CD14-positive monocyte (primary cell): ENCODE data around the gene GPR3. TPM values are rescaled to one million over a fixed set of nuclear protein-coding genes. Genes with fewer than 3 reads are reported as not detected.

Experiments
- DNase-seq, 3 donors: peaks; one replicate each; pipeline ENCODE4 v3.0.0-alpha.2; 2011 to 2022
- H2AFZ ChIP-seq: 2 replicates; pipeline ENCODE4 v1.6.0; 2012; ENCODE audit warnings: mild to moderate bottlenecking, low read depth, low read length, inconsistent platforms; ENCODE audit not compliant: insufficient read depth, poor library complexity, severe bottlenecking
- H3K27ac ChIP-seq, 2 donors: 1 replicate in 1 of 2; 2 replicates in 1 of 2; pipeline ENCODE4 v1.5.1; 2012 to 2013; ENCODE audit warnings: low read length in 2 of 2, control low read depth in 1 of 2, inconsistent platforms in 1 of 2, low read depth in 1 of 2, mild to moderate bottlenecking in 1 of 2
- H3K27me3 ChIP-seq, 2 donors: one replicate each; pipeline versions ENCODE4 v1.6.0 to v1.6.1; 2011 to 2013; ENCODE audit warnings: low read length in 2 of 2; ENCODE audit not compliant: control insufficient read depth in 2 of 2, insufficient read depth in 2 of 2
- H3K36me3 ChIP-seq, 2 donors: replicated peaks in 1 of 2; 1 replicate in 1 of 2; 2 replicates in 1 of 2; pipeline versions ENCODE4 v1.5.1 to v1.6.1; 2012 to 2013; ENCODE audit warnings: low read length in 2 of 2, control low read depth in 1 of 2, inconsistent platforms in 1 of 2, mild to moderate bottlenecking in 1 of 2; ENCODE audit not compliant: insufficient read depth in 2 of 2, control insufficient read depth in 1 of 2
- H3K4me1 ChIP-seq, 2 donors: 1 replicate in 1 of 2; 2 replicates in 1 of 2; pipeline versions ENCODE4 v1.5.1 to v1.6.1; 2012 to 2013; ENCODE audit warnings: low read length in 2 of 2, control low read depth in 1 of 2, inconsistent platforms in 1 of 2, mild to moderate bottlenecking in 1 of 2, moderate library complexity in 1 of 2; ENCODE audit not compliant: insufficient read depth in 2 of 2, control insufficient read depth in 1 of 2
- H3K4me2 ChIP-seq: replicated peaks from 2 replicates; pipeline ENCODE3; 2012; ENCODE audit warnings: low read length, moderate library complexity, mild to moderate bottlenecking; ENCODE audit not compliant: poor library complexity, severe bottlenecking; ENCODE audit errors: extremely low read depth
- H3K4me3 ChIP-seq, 3 experiments: fragments of 200-600 bp in 1 of 3; sonication (generic) in 1 of 3; replicated peaks in 1 of 3; 1 replicate in 2 of 3; 2 replicates in 1 of 3; pipeline ENCODE4 v1.5.1; 2011 to 2013; ENCODE audit warnings: low read length in 3 of 3, mild to moderate bottlenecking in 3 of 3, control low read depth in 2 of 3, low read depth in 2 of 3, inconsistent platforms in 1 of 3, moderate library complexity in 1 of 3
- H3K79me2 ChIP-seq: 2 replicates; pipeline ENCODE4 v1.6.0; 2012; ENCODE audit warnings: mild to moderate bottlenecking, control low read depth, inconsistent platforms, low read length, moderate library complexity; ENCODE audit not compliant: insufficient read depth
- H3K9ac ChIP-seq: 2 replicates; pipeline ENCODE4 v1.6.0; 2017; ENCODE audit warnings: low read length, mild to moderate bottlenecking; ENCODE audit not compliant: insufficient read depth, poor library complexity, severe bottlenecking
- H3K9me3 ChIP-seq, 2 donors: replicated peaks in 1 of 2; 1 replicate in 1 of 2; 2 replicates in 1 of 2; pipeline versions ENCODE4 v1.5.1 to v1.6.1; 2012 to 2013; ENCODE audit warnings: low read length in 2 of 2, control low read depth in 1 of 2; ENCODE audit not compliant: control insufficient read depth in 1 of 2, insufficient read depth in 1 of 2
- H4K20me1 ChIP-seq: 2 replicates; pipeline ENCODE4 v1.6.0; 2012; ENCODE audit warnings: mild to moderate bottlenecking, low read length, control low read depth, moderate library complexity; ENCODE audit not compliant: insufficient read depth
- H3K27ac Mint-ChIP-seq, 7 donors: one replicate each; pipeline ENCODE4 v1.8.0; 2020; ENCODE audit warnings: mild to moderate bottlenecking in 7 of 7, mixed read lengths in 7 of 7, moderate library complexity in 6 of 7, inconsistent platforms in 2 of 7
- H3K27me3 Mint-ChIP-seq, 3 donors: one replicate each; pipeline ENCODE4 v1.8.0; 2021 to 2022; ENCODE audit warnings: low read depth in 3 of 3, mild to moderate bottlenecking in 3 of 3, mixed read lengths in 3 of 3, moderate library complexity in 3 of 3, inconsistent platforms in 1 of 3
- H3K36me3 Mint-ChIP-seq, 2 donors: one replicate each; pipeline ENCODE4 v1.8.0; 2020; ENCODE audit warnings: mixed read lengths in 2 of 2, inconsistent platforms in 1 of 2, mild to moderate bottlenecking in 1 of 2
- H3K4me1 Mint-ChIP-seq: one replicate; pipeline ENCODE4 v1.8.0; 2020; ENCODE audit warnings: mild to moderate bottlenecking, mixed read lengths
- H3K4me3 Mint-ChIP-seq, 2 donors: one replicate each; pipeline ENCODE4 v1.8.0; 2020; ENCODE audit warnings: mild to moderate bottlenecking in 2 of 2, mixed read lengths in 2 of 2, moderate library complexity in 1 of 2
- H3K9me3 Mint-ChIP-seq, 7 donors: one replicate each; pipeline ENCODE4 v1.8.0; 2020 to 2022; ENCODE audit warnings: mixed read lengths in 7 of 7, mild to moderate bottlenecking in 6 of 7, moderate library complexity in 6 of 7, inconsistent platforms in 2 of 7
- CTCF ChIP-seq: fragments of 200-600 bp; IDR thresholded peaks from one replicate; pipeline ENCODE4 v1.8.0; 2022; ENCODE audit warnings: antibody characterized with exemption, mild to moderate bottlenecking
- WGBS: methylation state at CpG from one replicate; pipeline ENCODE4 v1.1.5; 2013; ENCODE audit warnings: missing lambda C conversion rate; ENCODE audit not compliant: insufficient coverage; 5-methylcytosine and 5-hydroxymethylcytosine counted together
- intact Hi-C, 2 donors: fragments of 100-400 bp; cut with micrococcal nuclease; formaldehyde crosslinking; loops; one replicate each; pipeline versions ENCODE4 v1.15.0 to v1.15.1; 2023
- polyA plus RNA-seq, 3 donors: library from polyadenylated mRNA; depleted of rRNA in 1 of 3; unstranded in 2 of 3; stranded (reverse) in 1 of 3; fragments of 300-500 nt in 2 of 3; fragments of >200 nt in 1 of 3; fragmentation: Illumina TruSeq in 2 of 3; gene quantifications; 1 replicate in 2 of 3; 2 replicates in 1 of 3; pipeline ENCODE4 v1.2.3, GENCODE V29; 2012 to 2021

GPR3 gene
- polyA plus RNA-seq, 3 donors = 0.26 to 2.7 TPM; not detected in 1

- intact Hi-C loops = no loop called here
- Histone ChIP-seq H3K4me3 (peak overlapping the region in 2 of 3 experiments; percentile 18 to 66), H3K9me3 (no peaks in the 10 kb centered on the region), H4K20me1 (peaks cover 4% of the 10 kb centered on the region), H3K4me2 (peak overlapping the region; percentile 70), H3K79me2 (peaks cover 9% of the 10 kb centered on the region), H3K4me1 (peaks cover 6 to 17% of the 10 kb centered on the region in 2 donors), H3K9ac (no peak overlapping the region), H3K36me3 (peaks cover 35 to 56% of the 10 kb centered on the region in 2 donors), H3K27ac (no peak overlapping the region), H3K27me3 (peaks cover 0 to 2% of the 10 kb centered on the region in 2 donors), H2AFZ (peak overlapping the region; percentile 77)
- H3K27ac Mint-ChIP-seq = no peak overlapping the region
- peaks cover 28 to 68% of the 10 kb centered on the region in 2 donors for H3K36me3 Mint-ChIP-seq
- 77% methylated on average over 72 of the region's 84 CpGs for WGBS
- no peak for DNase-seq
- H3K4me3 Mint-ChIP-seq = peak overlapping the region; percentile 42 to 64
- TF ChIP-seq CTCF = no peak
- H3K27me3 Mint-ChIP-seq = peaks cover 1 to 11% (median 4%) of the 10 kb centered on the region in 3 donors
- H3K9me3 Mint-ChIP-seq = peaks cover 0 to 2% (median 0%) of the 10 kb centered on the region in 7 donors
- peaks cover 14% of the 10 kb centered on the region for H3K4me1 Mint-ChIP-seq
These were observed 42.4 kb upstream of the GPR3 start for GRCh38 chr1:27349784-27350662.

- peaks cover 6 to 17% of the 10 kb centered on the region in 2 donors for H3K4me1 ChIP-seq
- H3K4me3 ChIP-seq = no peak overlapping the region
- intact Hi-C loops = no loop called here
- H3K9ac ChIP-seq = no peak overlapping the region
- no peak for DNase-seq
- Mint-ChIP-seq H3K27ac (peak overlapping the region in 1 of 7 donors; percentile 20), H3K27me3 (peaks cover 1 to 11% (median 4%) of the 10 kb centered on the region in 3 donors), H3K9me3 (peaks cover 0 to 2% (median 0%) of the 10 kb centered on the region in 7 donors), H3K36me3 (peaks cover 31 to 68% of the 10 kb centered on the region in 2 donors), H3K4me3 (peak overlapping the region in 1 of 2 donors; percentile 47), H3K4me1 (peaks cover 11% of the 10 kb centered on the region)
- H3K27ac ChIP-seq = no peak overlapping the region
- H3K79me2 ChIP-seq = peaks cover 5% of the 10 kb centered on the region
- H3K27me3 ChIP-seq = peaks cover 0 to 2% of the 10 kb centered on the region in 2 donors
- H2AFZ ChIP-seq = no peak overlapping the region
- H3K4me2 ChIP-seq = no peak overlapping the region
- H3K9me3 ChIP-seq = no peaks in the 10 kb centered on the region
- peaks cover 40 to 56% of the 10 kb centered on the region in 2 donors for H3K36me3 ChIP-seq
- WGBS = 96% methylated on average over 61 of the region's 62 CpGs
- peaks cover 4% of the 10 kb centered on the region for H4K20me1 ChIP-seq
- no peak for TF ChIP-seq CTCF
These were observed 41.5 kb upstream of the GPR3 start for GRCh38 chr1:27350663-27351540.
